BJ (cell line): Measurements from ENCODE around the gene PARD3. TPM values are rescaled to one million over a fixed set of nuclear protein-coding genes. Genes with fewer than 3 reads are reported as not detected.
A peak's percentile ranks its signal among the peaks of the same experiment; 100 is the strongest.
"Not testable (repeated sequence)": the region's sequence is repeated elsewhere in the genome, so short reads cannot be mapped to it uniquely, and the experiment has no call there.

ENCODE experiments used
- CTCF ChIA-PET: fragments of 350-600 bp; formaldehyde crosslinking; extraction: SDS; loops from one replicate; lab custom pipeline; 2021; ENCODE audit warnings: antibody characterized with exemption, inconsistent platforms; lab: Yijun Ruan, JAX
- POLR2A ChIA-PET: fragments of 300-600 bp; sonication (Branson Sonifier 250); formaldehyde crosslinking; extraction: SDS; loops from one replicate; lab custom pipeline; 2021; ENCODE audit warnings: antibody characterized with exemption; lab: Charles Lee
- DNase-seq: peaks from one replicate; pipeline ENCODE4 v3.0.0-alpha.2; 2011; ENCODE audit warnings: low read depth
- H3K27me3 ChIP-seq: 2 replicates; pipeline ENCODE4 v1.6.0; 2011; ENCODE audit warnings: low read length; ENCODE audit not compliant: control insufficient read depth, insufficient read depth
- H3K36me3 ChIP-seq: 2 replicates; pipeline ENCODE4 v1.5.1; 2011; ENCODE audit warnings: low read length; ENCODE audit not compliant: control insufficient read depth, insufficient read depth
- H3K4me3 ChIP-seq: 2 replicates; pipeline ENCODE4 v1.5.1; 2011; ENCODE audit warnings: low read depth, mild to moderate bottlenecking, control low read depth, low read length
- polyA plus RNA-seq: library from polyadenylated mRNA; depleted of rRNA; stranded (reverse); fragments of >200 nt; gene quantifications from 2 replicates; pipeline ENCODE4 v1.2.3, GENCODE V29; 2011
- TF ChIP-seq, protein P1 (sequence below): IDR thresholded peaks from 2 replicates; pipeline ENCODE4 v1.5.1; 2011; ENCODE audit warnings: low read depth, mild to moderate bottlenecking, control low read depth, inconsistent platforms, low read length, moderate library complexity; ENCODE audit not compliant: insufficient read depth

The PARD3 gene
- polyA plus RNA-seq, 1 experiment = 17.7 TPM

DNA sequence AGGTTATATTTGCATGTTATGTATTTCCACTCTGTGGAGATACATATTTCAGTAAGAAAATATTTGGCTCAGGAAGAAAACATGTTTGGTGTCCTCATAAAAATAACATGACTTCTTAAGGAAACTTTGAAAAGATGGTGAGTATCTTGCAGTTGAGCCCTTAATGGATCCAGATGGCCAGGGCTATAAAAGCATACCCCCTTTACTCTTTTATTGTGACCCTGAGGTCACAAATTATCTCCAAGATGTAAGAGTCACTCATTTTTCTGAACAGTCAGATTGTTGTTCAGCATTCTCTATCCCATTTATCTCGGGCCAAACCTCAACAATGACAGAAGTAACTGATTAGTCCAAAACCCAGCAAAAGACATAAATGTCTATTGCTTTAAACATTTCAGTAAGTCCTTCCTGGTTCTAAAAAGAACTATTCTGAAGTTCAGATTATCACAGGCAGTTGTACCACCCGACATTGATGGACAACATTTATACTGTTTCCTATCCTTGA lies 539.4 kb downstream of the PARD3 start:
- DNase-seq = peak; percentile 19

DNA sequence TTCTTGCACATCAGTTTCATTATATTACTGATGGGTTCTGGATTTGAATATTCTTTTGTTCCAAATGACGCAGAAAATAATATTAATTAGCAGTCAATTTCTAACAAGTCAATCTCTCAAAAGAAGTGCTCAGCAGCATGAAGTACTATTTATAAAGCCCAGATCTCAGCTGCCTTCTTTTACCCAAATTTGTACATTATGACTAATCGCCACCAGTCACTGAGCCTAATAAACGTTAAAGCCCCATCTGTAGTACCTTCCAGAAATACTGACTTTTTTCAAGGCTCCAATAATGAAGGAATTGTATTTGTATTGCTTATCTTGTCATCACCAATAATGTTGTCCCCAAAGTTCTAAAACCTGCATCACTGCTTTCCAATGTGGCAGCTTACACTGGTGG lies 540.2 kb downstream of the PARD3 start:
- no peak for DNase-seq
- TF ChIP-seq, protein P1, sequence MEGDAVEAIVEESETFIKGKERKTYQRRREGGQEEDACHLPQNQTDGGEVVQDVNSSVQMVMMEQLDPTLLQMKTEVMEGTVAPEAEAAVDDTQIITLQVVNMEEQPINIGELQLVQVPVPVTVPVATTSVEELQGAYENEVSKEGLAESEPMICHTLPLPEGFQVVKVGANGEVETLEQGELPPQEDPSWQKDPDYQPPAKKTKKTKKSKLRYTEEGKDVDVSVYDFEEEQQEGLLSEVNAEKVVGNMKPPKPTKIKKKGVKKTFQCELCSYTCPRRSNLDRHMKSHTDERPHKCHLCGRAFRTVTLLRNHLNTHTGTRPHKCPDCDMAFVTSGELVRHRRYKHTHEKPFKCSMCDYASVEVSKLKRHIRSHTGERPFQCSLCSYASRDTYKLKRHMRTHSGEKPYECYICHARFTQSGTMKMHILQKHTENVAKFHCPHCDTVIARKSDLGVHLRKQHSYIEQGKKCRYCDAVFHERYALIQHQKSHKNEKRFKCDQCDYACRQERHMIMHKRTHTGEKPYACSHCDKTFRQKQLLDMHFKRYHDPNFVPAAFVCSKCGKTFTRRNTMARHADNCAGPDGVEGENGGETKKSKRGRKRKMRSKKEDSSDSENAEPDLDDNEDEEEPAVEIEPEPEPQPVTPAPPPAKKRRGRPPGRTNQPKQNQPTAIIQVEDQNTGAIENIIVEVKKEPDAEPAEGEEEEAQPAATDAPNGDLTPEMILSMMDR = no peak
- Histone ChIP-seq H3K27me3 (no peaks in the 10 kb centered on the region), H3K36me3 (no peaks in the 10 kb centered on the region), H3K4me3 (no peak overlapping the region)
- ChIA-PET POLR2A (no interaction called here), CTCF (no interaction called here)

More for the DNA sequence above, 539.4 kb downstream of the PARD3 start:
- TF ChIP-seq, protein P1 = no peak
- Histone ChIP-seq H3K4me3 (no peak overlapping the region), H3K36me3 (no peaks in the 10 kb centered on the region), H3K27me3 (no peaks in the 10 kb centered on the region)
- POLR2A ChIA-PET = no interaction called here
- CTCF ChIA-PET = no interaction called here

DNA sequence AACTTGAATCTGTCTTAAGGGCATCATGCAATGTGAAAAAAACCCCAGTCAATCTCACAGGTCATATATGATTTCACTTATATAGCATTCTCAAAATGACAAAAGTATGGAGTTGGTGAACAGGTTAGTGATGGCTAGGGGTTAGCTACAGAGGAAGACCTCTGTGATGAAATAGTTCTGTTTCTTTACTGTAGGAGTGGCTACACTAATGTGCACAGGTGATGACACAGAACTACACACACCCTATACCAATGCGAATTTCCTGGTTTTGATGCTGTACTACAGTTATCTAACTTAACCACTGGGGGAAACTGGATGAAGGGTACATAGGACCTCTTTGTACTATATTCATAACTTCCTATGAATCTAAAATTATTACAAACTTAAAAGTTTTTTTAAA lies 541.8 kb downstream of the PARD3 start:
- TF ChIP-seq, protein P1 = no peak
- no peaks in the 10 kb centered on the region for H3K27me3 ChIP-seq
- no peak overlapping the region for H3K4me3 ChIP-seq
- no peak for DNase-seq
- ChIA-PET POLR2A (no interaction called here), CTCF (interaction anchor here (1.4 kb wide), 1 partner anchor 9 kb away, joined by 5 read pairs; no protein-coding TSS in a partner anchor)
- no peaks in the 10 kb centered on the region for H3K36me3 ChIP-seq

DNA sequence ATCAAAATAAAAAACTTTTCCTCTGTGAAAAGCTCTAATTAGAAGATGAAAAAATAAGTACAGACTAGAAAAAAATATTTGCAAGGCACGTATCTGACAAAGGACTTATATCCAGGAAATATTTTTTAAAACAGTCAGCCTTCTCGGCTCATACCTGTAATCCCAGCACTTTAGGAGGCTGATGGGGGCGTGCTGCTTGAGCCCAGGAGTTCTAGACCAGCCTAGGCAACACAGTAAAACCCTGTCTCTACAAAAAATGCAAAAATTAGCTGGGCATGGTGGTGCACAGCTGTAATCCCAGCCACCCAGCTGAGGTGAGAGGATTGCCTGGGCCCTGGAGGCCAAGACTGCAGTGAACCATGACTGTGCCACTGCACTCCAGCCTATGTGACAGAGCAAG lies 542.8 kb downstream of the PARD3 start:
- ChIA-PET CTCF (interaction anchor here (1.4 kb wide), 1 partner anchor 8 kb away, joined by 5 read pairs; no protein-coding TSS in a partner anchor), POLR2A (no interaction called here)
- TF ChIP-seq, protein P1 = no peak

DNA sequence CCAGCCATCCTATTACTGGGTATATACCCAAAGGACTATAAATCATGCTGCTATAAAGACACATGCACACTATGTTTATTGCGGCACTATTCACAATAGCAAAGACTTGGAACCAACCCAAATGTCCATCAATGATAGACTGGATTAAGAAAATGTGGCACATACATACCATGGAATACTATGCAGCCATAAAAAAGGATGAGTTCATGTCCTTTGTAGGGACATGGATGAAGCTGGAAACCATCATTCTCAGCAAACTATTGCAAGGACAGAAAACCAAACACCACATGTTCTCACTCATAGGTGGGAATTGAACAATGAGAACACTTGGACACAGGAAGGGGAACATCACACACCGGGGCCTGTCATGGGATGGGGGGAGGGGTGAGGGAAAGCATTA lies 546.7 kb downstream of the PARD3 start:
- POLR2A ChIA-PET, CTCF ChIA-PET, H3K27me3 ChIP-seq, DNase-seq, H3K36me3 ChIP-seq, H3K4me3 ChIP-seq: not testable (repeated sequence)

More for the DNA sequence above, 542.8 kb downstream of the PARD3 start:
- no peak for DNase-seq
- Histone ChIP-seq H3K36me3 (no peaks in the 10 kb centered on the region), H3K4me3 (no peak overlapping the region), H3K27me3 (no peaks in the 10 kb centered on the region)

DNA sequence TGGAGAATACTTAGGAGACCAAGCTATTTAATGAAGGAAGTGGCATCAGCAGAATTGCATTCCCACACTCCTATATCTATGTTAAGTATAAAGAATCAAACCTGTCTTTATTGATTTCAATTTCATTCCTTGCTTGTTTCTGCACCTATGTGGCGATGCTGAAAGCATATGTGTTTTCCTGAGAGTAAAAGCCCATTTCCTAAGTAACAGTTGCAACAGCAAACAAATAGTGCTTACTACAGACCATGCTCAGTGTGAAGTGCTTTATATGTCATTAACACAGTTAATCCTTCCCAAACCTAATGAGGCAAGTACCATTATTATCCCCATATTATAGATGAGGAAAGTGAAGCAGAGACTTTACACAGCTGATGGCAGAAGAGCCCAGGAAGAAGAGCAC lies 552.1 kb downstream of the PARD3 start:
- POLR2A ChIA-PET = no interaction called here
- TF ChIP-seq, protein P1 = 0 out of 2 replicates have a peak, but pooled peaks have one; percentile 2
- DNase-seq = no peak
- Histone ChIP-seq H3K4me3 (no peak overlapping the region), H3K27me3 (no peaks in the 10 kb centered on the region), H3K36me3 (no peaks in the 10 kb centered on the region)
- CTCF ChIA-PET = no interaction called here
